Calu3 (cell line): ENCODE measurements around the gene FUT4. TPM values are rescaled to one million over a fixed set of nuclear protein-coding genes. Genes with fewer than 3 reads are reported as not detected.

Experiments
- BruUV-seq: library from RNA; stranded (reverse); fragments of 400-500 nt; replicated peaks from 2 replicates; lab custom pipeline; 2021; lab: Mats Ljungman, UMichigan
- CTCF ChIA-PET: fragments of 300-600 bp; sonication (Branson Sonifier 250); formaldehyde crosslinking; loops from one replicate; lab custom pipeline; 2022; ENCODE audit warnings: antibody characterized with exemption; lab: Charles Lee
- DNase-seq: peaks from one replicate; pipeline ENCODE4 v3.0.0; 2022
- H3K27ac Mint-ChIP-seq: one replicate; pipeline ENCODE4 v1.8.0; 2022; ENCODE audit warnings: mixed read lengths; ENCODE audit not compliant: unreplicated experiment
- H3K27me3 Mint-ChIP-seq: one replicate; pipeline ENCODE4 v1.8.0; 2022; ENCODE audit warnings: mixed read lengths; ENCODE audit not compliant: unreplicated experiment
- H3K36me3 Mint-ChIP-seq: one replicate; pipeline ENCODE4 v1.8.0; 2022; ENCODE audit warnings: mild to moderate bottlenecking, moderate library complexity, mixed read lengths; ENCODE audit not compliant: insufficient read depth, unreplicated experiment
- H3K4me1 Mint-ChIP-seq: one replicate; pipeline ENCODE4 v1.8.0; 2022; ENCODE audit warnings: mild to moderate bottlenecking, low read depth, mixed read lengths; ENCODE audit not compliant: unreplicated experiment
- H3K4me3 Mint-ChIP-seq: one replicate; pipeline ENCODE4 v1.8.0; 2022; ENCODE audit warnings: mild to moderate bottlenecking, low read depth, moderate library complexity, mixed read lengths; ENCODE audit not compliant: unreplicated experiment
- H3K9me3 Mint-ChIP-seq: one replicate; pipeline ENCODE4 v1.8.0; 2022; ENCODE audit warnings: low read depth, mixed read lengths; ENCODE audit not compliant: unreplicated experiment
- CTCF ChIP-seq: fragments of 200-600 bp; IDR thresholded peaks from one replicate; pipeline ENCODE4 v1.8.0; 2022; ENCODE audit warnings: antibody characterized with exemption; ENCODE audit not compliant: unreplicated experiment
- intact Hi-C: fragments of 100-400 bp; cut with micrococcal nuclease; formaldehyde crosslinking; loops from one replicate; pipeline ENCODE4 v1.10.0; 2022; ENCODE audit not compliant: unreplicated experiment
- total RNA-seq: library from RNA; stranded (reverse); gene quantifications from 2 replicates; pipeline ENCODE4 v1.2.3, GENCODE V29; 2022

The FUT4 gene
- total RNA-seq, 1 experiment from 2014 or later: 28.6 TPM

GRCh38 chr11:94560834-94561233, 17.1 kb downstream of the FUT4 start:
- CTCF ChIA-PET: no interaction called here
- Mint-ChIP-seq H3K36me3 (no peaks in the 10 kb centered on the region), H3K4me1 (peaks cover 38% of the 10 kb centered on the region), H3K9me3 (no peaks in the 10 kb centered on the region), H3K27ac (no peak overlapping the region), H3K4me3 (no peak overlapping the region), H3K27me3 (no peaks in the 10 kb centered on the region)
- DNase-seq: no peak
- TF ChIP-seq CTCF: no peak
- intact Hi-C loops: no loop called here
- no TSS peak for BruUV-seq

GRCh38 chr11:94563176-94563847, 19.6 kb downstream of the FUT4 start:
- no peak overlapping the region for H3K4me3 Mint-ChIP-seq
- no peaks in the 10 kb centered on the region for H3K27me3 Mint-ChIP-seq
- H3K4me1 Mint-ChIP-seq: peaks cover 24% of the 10 kb centered on the region
- H3K36me3 Mint-ChIP-seq: no peaks in the 10 kb centered on the region
- CTCF ChIA-PET: no interaction called here
- intact Hi-C loops: loop anchor here (1.0 kb wide), 1 partner anchor 40 kb away; no protein-coding TSS in a partner anchor
- no peak for TF ChIP-seq CTCF
- no TSS peak for BruUV-seq
- no peak for DNase-seq
- peak overlapping the region; percentile 25 for H3K27ac Mint-ChIP-seq
- no peaks in the 10 kb centered on the region for H3K9me3 Mint-ChIP-seq

- Mint-ChIP-seq H3K27me3 (no peaks in the 10 kb centered on the region), H3K4me3 (no peak overlapping the region), H3K4me1 (peaks cover 24% of the 10 kb centered on the region), H3K36me3 (no peaks in the 10 kb centered on the region), H3K9me3 (no peaks in the 10 kb centered on the region), H3K27ac (peak overlapping the region; percentile 25)
- CTCF ChIA-PET: interaction anchor here (1.1 kb wide), 1 partner anchor 25 kb away, joined by 3 read pairs; no protein-coding TSS in a partner anchor
- intact Hi-C loops: loop anchor here (1.0 kb wide), 1 partner anchor 41 kb away; no protein-coding TSS in a partner anchor
- BruUV-seq: no TSS peak
- no peak for DNase-seq
- no peak for TF ChIP-seq CTCF
These were observed 20.2 kb downstream of the FUT4 start for GRCh38 chr11:94563848-94564467.

GRCh38 chr11:94567181-94567670, 23.5 kb downstream of the FUT4 start, which contains the start of gene PIWIL4:
PIWIL4 (plus strand) TSS chr11:94567368; CDS start chr11:94567519, 151 bp downstream.
- H3K4me3 Mint-ChIP-seq: no peak within 1 kb of the TSS
- peaks cover 24% of the 10 kb centered on the region for H3K4me1 Mint-ChIP-seq
- H3K9me3 Mint-ChIP-seq: no peaks in the 10 kb centered on the region
- no peaks in the 10 kb centered on the region for H3K36me3 Mint-ChIP-seq
- no peaks in the 10 kb centered on the region for H3K27me3 Mint-ChIP-seq
- no peak for DNase-seq
- TF ChIP-seq CTCF: no peak
- no peak within 1 kb of the TSS for H3K27ac Mint-ChIP-seq
- CTCF ChIA-PET: no interaction called here
- intact Hi-C loops: no loop called here
- BruUV-seq: no TSS peak
